ENCODE data around the gene EPS8.

DNA sequence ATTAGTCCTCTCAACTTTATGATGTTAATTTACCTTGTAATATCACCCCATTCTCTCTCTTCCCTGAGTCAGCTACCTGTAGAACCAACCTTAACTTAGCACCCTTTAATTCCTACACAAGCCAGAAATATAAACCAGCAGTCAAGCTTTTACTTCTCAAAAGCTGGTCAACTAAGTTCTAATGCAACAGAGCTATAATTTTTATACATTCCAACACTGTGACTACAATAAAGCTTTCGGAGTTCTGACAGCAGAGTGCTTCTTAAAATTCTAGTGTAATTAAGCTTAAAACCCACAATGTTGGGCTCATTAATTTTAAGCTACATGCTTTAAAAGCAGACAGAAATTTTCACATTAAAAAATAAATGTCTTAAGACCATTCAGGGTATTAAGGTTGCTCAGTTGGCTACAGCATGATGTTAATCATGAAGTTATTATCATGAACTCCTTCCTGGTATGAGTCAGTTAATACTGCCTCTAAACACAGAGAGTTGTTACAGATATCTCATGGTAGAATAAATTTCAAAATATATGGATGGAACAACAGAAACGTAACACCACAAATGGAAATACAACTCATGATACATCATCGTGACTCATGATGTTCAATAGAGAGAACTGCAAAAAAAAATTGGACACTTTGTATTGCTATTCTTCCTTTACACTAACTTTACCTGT is 126.7 kb downstream of the EPS8 start:
- TF ChIP-seq CTCF (IDR thresholded peaks at IDR 0.05), result no peak
- TF ChIP-seq USF1 (IDR thresholded peaks at IDR 0.05; ENCODE audit: borderline replicate concordance, low read depth), result no peak

Data from SK-N-SH (cell line).